HG03108 (cell line): Measurements from ENCODE around the gene CALML4.
"Not testable (repeated sequence)": the region's sequence is repeated elsewhere in the genome, so short reads cannot be mapped to it uniquely, and the experiment has no call there.

Experiments
- ATAC-seq: cut with Tn5 transposase; IDR thresholded peaks from one replicate; pipeline ENCODE4 v1.9.1; 2021; ENCODE audit warnings: moderate library complexity; ENCODE audit not compliant: unreplicated experiment

Gene CALML4

DNA sequence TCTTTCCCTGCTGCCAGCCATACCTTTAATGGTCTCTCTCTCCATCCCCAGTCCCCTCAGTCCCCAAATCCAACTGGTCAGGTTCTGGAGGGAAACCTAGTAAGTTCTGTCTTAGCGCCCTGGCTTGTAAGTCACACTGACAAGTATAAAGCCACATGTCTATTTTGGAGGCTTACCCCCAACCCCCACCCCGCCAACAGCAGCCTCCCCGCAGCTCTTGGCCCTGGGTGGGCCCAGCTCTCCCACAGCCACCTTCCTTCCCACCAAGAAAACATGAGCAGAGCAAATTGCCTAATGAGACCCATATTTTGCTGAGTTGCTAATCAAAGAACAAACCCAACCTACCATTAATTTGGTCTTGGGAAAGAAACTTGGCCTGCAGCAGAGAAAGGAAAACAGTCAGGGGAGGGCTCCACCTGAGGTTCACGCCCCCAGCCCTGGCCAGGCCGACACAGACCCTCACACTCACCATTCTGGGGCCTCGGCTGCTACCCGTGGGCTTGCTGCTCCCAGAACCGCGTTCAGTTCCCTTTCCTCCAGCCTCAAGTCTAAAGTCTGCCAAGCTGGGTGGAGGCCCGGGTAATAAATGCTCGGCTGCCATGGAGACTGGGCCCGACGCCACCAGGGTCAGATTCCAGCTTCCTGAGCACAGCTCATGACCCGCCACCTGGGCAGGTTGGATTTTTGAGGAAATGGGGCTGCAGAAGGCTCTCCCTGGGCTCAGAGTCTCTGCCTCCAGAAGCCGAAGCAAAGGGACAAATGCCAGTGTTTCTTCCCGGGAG, at the start of gene CALML4:
TSS of gene CALML4 (minus strand) at position 557 of the 782 bp plus-strand sequence. CDS start at position 472, 85 bp downstream.
- no peak for ATAC-seq

DNA sequence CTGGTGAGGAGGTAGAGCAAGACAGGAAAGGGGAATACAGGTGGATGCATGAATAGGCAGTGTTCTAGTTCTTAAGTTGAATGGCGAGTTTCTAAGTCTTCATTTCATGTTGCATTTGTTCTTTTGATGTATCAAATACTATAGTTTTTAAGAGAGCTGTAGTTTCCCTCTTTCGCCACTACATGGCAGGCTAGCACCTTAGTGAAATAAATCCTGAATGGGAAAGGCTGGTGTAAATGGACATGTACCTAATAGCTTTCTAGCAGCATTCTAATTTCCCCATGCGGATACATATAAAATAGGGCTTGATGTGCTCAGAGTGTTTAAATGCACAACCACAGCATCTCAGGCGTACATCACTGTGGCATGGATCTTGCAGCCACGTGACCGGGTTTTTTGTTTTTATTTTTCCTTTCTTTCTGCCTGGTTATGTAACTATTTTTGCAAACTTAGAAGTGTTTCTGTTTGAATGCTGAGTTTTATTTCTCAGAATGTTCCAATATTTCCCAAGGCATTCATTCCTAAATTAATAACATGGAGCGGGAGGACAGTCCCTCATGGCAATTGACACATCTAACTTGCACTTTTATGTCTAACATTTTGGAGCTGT, 47.9 kb upstream of the CALML4 start:
- no peak for ATAC-seq

- no peak for ATAC-seq
Observed at GRCh38 chr15:68249058-68249713, 44.1 kb upstream of the CALML4 start.

DNA sequence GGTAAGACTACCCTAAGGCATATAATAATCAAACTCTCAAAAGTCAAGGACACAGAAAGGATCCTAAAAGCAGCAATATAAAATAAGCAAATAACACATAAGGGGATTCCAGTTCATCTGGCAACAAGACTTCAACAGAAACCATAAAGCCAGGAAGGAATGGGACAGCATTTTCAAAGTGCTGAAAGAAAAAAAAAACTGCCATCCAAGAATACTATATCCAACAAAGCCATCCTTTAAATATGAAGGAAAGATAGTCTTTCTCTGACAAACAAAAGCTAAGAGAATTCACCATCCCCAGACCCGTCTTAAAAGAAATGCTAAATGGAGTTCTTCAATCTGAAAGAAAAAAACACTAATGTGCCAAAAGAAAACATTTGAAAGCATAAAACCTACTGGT, 39.1 kb upstream of the CALML4 start:
- no peak for ATAC-seq

DNA sequence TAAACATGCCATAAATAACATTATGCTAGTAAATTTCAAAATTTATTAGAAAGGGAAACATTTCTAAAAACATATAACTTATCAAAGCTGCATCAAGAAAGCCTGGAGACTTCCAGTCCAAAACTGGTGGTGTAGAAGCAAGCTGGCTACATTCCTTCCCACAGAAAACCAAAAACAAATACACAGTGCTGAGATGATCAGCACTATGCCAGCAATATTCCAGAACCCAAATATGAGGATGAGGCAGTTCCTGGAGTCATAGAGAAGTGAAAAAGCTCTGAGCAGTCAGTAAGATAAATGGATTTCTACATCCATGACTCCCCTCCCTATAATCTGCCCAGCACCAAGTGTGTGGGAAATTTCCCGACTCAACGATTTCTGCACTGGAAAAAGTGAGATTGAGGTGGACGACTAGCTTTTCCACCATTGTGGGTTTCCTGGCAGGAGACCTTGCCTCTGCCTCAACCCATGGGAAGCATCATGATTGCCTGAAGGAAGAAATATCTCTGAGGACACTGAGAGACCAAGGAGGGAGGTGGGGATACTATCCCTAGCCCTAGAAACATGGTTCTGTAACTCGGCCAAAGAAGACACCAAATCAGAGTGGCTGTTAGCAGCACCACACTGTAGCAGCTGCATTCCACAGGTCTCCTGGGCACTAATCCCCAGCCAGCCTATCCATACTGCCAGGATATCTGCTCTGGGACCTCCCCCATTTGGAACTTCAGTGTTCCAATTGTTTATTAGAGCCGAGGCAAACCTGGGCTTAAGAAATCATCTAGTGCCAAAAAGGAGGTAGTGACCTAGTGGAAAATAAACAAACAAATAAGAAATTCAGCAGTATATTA, 36.2 kb upstream of the CALML4 start:
- no peak for ATAC-seq

- ATAC-seq, result no peak
Observed at GRCh38 chr15:68239025-68239424, 33.9 kb upstream of the CALML4 start.

- ATAC-seq, result no peak
Observed at GRCh38 chr15:68235022-68235421, 29.9 kb upstream of the CALML4 start.

- ATAC-seq, result not testable (repeated sequence)
Observed at GRCh38 chr15:68234520-68234919, 29.4 kb upstream of the CALML4 start.

DNA sequence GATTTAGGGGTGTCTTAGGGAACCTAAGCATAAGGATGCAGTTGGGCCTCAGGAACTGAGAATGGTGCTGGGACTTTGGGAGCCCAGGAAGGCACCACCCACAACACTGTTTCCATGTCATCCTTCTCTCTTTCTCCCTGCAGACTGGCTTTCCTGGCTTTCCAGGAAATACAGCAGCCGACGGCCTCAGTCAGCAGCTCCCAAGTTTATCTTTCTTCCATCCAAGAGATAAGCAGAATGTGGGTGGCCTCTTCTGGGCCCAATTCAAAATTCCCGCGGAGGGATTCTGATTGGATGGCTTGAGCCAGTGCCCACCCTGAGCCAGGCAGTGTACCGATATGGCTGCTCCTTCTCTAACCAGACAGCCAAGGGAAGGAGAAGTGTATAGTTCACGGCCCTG, 28.9 kb upstream of the CALML4 start:
- ATAC-seq, result no peak

DNA sequence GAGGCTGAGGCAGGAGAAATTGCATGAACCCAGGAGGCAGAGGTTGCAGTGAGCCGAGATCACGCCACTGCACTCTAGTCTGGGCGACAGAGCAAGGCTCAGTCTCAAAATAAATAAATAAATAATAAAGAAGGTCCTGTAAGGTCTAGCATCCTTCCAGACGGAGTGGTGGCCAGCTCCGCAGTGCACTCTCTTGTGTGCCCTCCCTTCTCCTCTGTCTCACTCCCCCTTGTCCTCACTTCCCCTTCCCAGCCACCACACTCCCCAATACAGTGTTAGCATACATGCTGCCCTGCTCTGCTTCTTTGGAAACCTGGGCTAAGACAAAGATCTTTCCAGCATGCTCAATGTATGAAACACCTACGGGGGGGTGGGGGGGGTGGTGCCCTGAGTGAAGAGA, 27.8 kb upstream of the CALML4 start:
- ATAC-seq, result no peak

DNA sequence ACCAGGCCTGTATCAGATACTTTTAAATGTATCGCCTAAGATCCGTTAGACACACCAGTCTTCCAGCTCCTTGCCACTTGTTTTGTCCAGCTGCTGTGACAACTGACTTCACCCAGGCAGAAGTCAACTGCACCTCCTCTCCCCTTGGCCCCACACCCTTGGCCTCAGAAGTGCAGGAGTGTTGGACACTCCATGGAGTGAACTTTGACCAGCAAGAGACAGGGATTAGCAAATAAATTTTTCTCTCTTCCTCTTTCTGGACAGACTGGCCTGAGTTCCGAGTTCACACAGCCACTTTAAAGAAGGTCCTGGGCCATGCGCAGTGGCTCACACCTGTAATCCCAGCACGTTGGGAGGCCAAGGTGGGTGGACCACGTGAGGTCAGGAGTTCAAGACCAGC, 27.3 kb upstream of the CALML4 start:
- ATAC-seq, result no peak

- no peak for ATAC-seq
Observed at GRCh38 chr15:68231102-68231818, 26.1 kb upstream of the CALML4 start.

DNA sequence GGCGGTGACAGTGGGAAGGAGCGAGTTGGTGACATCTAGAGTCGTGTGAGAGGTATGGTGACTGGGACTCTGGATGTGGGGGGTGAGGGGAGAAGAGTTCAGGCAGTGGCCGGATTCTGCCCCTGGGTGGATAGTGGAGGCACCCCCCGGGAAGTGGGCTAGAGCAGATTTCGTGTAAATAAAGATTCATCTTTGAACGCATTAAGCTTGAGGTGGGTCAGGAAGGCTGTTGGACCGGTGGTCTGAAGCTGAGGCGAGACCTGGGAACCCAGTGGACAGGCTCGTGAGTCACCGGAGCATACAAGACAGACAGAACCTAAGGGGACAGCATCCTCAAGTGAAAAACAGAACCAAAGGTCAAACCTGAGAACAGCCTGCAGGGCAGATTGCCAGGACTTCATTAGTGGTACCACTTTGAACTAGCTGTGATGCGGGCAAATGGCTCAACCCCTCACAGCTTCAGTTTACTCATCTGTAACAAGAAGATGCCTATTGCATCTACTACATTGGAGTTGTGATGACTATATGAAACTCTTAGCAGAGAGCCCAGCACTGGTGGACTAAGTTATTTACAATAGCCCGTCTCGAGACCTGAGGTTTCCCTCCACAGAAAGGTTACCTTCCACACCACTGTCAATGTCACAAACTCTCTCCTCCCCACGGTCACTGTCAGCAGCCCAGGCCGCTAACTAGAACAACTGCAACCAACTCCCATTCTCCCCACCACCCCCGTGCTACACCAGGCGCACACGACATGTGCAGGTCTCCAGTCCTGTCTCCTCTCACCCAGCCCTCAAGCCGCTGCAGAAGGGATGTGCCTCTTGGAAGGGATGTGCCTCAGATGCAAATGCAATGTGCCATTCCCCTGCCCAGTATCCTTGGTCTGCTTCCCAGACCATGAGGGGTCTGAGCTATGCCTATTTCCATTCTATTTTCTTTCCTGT, 25.3 kb upstream of the CALML4 start:
- ATAC-seq, result peak; percentile 21

- peak; percentile 54 for ATAC-seq
Observed at GRCh38 chr15:68229386-68230156, 24.4 kb upstream of the CALML4 start, which contains the start of gene CLN6. Gene CLN6 (minus strand): TSS chr15:68229728. CDS start chr15:68229584, 144 bp downstream.

- ATAC-seq, result peak; percentile 5
Observed at GRCh38 chr15:68228971-68229385, 23.8 kb upstream of the CALML4 start.

- no peak for ATAC-seq
Observed at GRCh38 chr15:68228143-68228970, 23.2 kb upstream of the CALML4 start.

- no peak for ATAC-seq
Observed at GRCh38 chr15:68227643-68228142, 22.6 kb upstream of the CALML4 start.
